Astrocyte of the cerebellum (primary cell): ENCODE data around the gene MORN5.
A peak's percentile ranks its signal among the peaks of the same experiment; 100 is the strongest.

Source experiments
- DNase-seq: peaks from one replicate; pipeline ENCODE4 v3.0.0-alpha.2; 2011; ENCODE audit warnings: low read depth
- H3K4me3 ChIP-seq: 2 replicates; pipeline ENCODE4 v1.5.1; 2011; ENCODE audit warnings: mild to moderate bottlenecking, low read depth, low read length, moderate library complexity
- CTCF ChIP-seq: IDR thresholded peaks from 2 replicates; pipeline ENCODE4 v1.5.1; 2012; ENCODE audit warnings: low read length, low read depth, moderate library complexity, mild to moderate bottlenecking; ENCODE audit errors: missing control alignments
- in situ Hi-C: cut with HindIII; loops from 2 replicates; pipeline ENCODE4 v1.10.0; 2017; ENCODE audit warnings: low sequenced_read_pairs

MORN5 gene

GRCh38 chr9:122192914-122193525 is 33.3 kb downstream of the MORN5 start:
- in situ Hi-C loops = no loop called here
- no peak for DNase-seq
- no peak overlapping the region for H3K4me3 ChIP-seq
- TF ChIP-seq CTCF = no peak

- no peak overlapping the region for H3K4me3 ChIP-seq
- no peak for TF ChIP-seq CTCF
- DNase-seq = no peak
- in situ Hi-C loops = no loop called here
These were observed 33.9 kb downstream of the MORN5 start for GRCh38 chr9:122193651-122194050.

- H3K4me3 ChIP-seq = no peak overlapping the region
- in situ Hi-C loops = no loop called here
- no peak for DNase-seq
These were observed 36.2 kb downstream of the MORN5 start for GRCh38 chr9:122195875-122196274.

GRCh38 chr9:122197426-122197825 is 37.7 kb downstream of the MORN5 start:
- DNase-seq = no peak
- TF ChIP-seq CTCF = no peak
- in situ Hi-C loops = no loop called here
- H3K4me3 ChIP-seq = no peak overlapping the region

More at GRCh38 chr9:122195875-122196274, 36.2 kb downstream of the MORN5 start:
- no peak for TF ChIP-seq CTCF

- in situ Hi-C loops = no loop called here
- no peak for DNase-seq
- TF ChIP-seq CTCF = no peak
- H3K4me3 ChIP-seq = no peak overlapping the region
These were observed 38.2 kb downstream of the MORN5 start for GRCh38 chr9:122197882-122198281.

- peak; percentile 8 for DNase-seq
- H3K4me3 ChIP-seq = no peak overlapping the region
- in situ Hi-C loops = no loop called here
- TF ChIP-seq CTCF = no peak
These were observed 41.4 kb downstream of the MORN5 start for GRCh38 chr9:122200960-122201595.
